ENCODE measurements around the gene SIGLEC7.

DNA sequence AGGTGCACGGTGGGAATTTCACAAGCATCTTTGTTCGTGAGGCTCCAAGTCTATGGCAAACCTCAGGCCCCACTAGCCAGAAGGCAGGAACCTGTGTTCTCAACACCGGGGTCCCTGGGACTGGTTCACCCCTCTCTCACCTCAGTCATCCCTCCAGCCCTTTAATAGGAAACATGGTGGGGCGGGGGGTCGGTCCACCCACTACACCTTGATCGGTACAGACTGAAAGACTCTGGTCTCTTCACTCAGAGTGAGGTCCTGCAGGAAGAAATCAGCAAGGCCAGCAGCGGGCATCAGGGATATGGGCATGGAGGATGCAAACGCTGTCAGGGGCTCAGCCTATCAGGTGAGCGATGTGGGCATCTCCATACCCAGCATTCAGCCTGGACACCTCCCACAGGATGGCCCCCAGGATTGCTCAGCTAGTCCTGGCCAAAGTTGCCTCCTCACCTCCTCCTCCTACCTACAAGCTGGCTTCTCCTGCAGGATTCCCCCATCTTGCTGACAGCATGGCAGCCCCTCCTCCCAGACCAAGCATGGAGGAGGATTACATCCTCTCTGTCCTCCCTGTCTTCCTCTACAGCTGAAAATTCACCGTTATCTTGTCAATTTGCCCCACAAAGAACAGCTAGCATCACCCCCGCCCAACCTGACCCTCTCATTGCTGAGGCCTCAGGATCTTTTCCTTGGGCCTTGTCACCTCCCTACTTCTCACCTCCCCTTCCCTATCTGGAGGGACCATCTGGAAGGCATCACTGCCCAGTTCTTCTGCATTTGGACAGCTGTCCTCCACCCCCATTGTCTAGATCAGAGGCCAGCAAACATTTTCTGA lies 45.5 kb downstream of the SIGLEC7 start:
- TF ChIP-seq, protein P1, sequence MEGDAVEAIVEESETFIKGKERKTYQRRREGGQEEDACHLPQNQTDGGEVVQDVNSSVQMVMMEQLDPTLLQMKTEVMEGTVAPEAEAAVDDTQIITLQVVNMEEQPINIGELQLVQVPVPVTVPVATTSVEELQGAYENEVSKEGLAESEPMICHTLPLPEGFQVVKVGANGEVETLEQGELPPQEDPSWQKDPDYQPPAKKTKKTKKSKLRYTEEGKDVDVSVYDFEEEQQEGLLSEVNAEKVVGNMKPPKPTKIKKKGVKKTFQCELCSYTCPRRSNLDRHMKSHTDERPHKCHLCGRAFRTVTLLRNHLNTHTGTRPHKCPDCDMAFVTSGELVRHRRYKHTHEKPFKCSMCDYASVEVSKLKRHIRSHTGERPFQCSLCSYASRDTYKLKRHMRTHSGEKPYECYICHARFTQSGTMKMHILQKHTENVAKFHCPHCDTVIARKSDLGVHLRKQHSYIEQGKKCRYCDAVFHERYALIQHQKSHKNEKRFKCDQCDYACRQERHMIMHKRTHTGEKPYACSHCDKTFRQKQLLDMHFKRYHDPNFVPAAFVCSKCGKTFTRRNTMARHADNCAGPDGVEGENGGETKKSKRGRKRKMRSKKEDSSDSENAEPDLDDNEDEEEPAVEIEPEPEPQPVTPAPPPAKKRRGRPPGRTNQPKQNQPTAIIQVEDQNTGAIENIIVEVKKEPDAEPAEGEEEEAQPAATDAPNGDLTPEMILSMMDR (tag by site-specific recombination; IDR thresholded peaks at IDR 0.05): no peak
- no peak for TF ChIP-seq KLF10 (tag by site-specific recombination; IDR thresholded peaks at IDR 0.05)
- no peak for TF ChIP-seq ZNF549 (tag by site-specific recombination; IDR thresholded peaks at IDR 0.05)
- TF ChIP-seq ZNF211 (tag by site-specific recombination; IDR thresholded peaks at IDR 0.05; ENCODE audit: low read depth): no peak

Measured in HEK293 (cell line).